ENCODE results near the gene MAST4. TPM values are rescaled to one million over a fixed set of nuclear protein-coding genes. Genes with fewer than 3 reads are reported as not detected.

The MAST4 gene
- total and polyA plus RNA-seq, 4 donors: 3.7 to 9.5 (median 6.5) TPM

GRCh38 chr5:67123819-67124218 lies 527.6 kb downstream of the MAST4 start:
- H3K9ac ChIP-seq (ENCODE audit: low read depth in 1 of 2, low read length in 2 of 2): no peak overlapping the region
- H3K27ac ChIP-seq (ENCODE audit: low read depth in 1 of 2, low read length in 2 of 2): no peak overlapping the region
- DNase-seq (ENCODE audit: low spot score): no peak
- H3K36me3 ChIP-seq (ENCODE audit: control insufficient read depth in 4 of 4, insufficient read depth in 3 of 4, low read depth in 1 of 4, low read length in 3 of 4): peaks cover 0 to 36% (median 11%) of the 10 kb centered on the region in 4 donors
- WGBS: 96% methylated on average over 7 of the region's 7 CpGs
- no peaks in the 10 kb centered on the region for H3K4me1 ChIP-seq (ENCODE audit: control insufficient read depth in 4 of 4, insufficient read depth in 4 of 4, low read length in 3 of 4)
- no peaks in the 10 kb centered on the region for H3K9me3 ChIP-seq (ENCODE audit: control insufficient read depth in 4 of 4, low read length in 3 of 4)
- H3K4me3 ChIP-seq (ENCODE audit: low read depth in 1 of 3, low read length in 3 of 3): no peak overlapping the region
- no peaks in the 10 kb centered on the region for H3K27me3 ChIP-seq (ENCODE audit: control insufficient read depth in 4 of 4, insufficient read depth in 4 of 4, low read length in 3 of 4)
- TF ChIP-seq ATF3 (IDR thresholded peaks at IDR 0.05) (no peak), REST (IDR thresholded peaks at IDR 0.05) (no peak), CTCF (IDR thresholded peaks at IDR 0.05; ENCODE audit: low read depth, low read length, missing input control) (no peak), GABPA (IDR thresholded peaks at IDR 0.05 in 1 of 2, conservative IDR thresholded peaks at IDR 0.05 in 1 of 2) (no peak), JUND (IDR thresholded peaks at IDR 0.05) (no peak), SP1 (IDR thresholded peaks at IDR 0.05) (no peak), RXRA (IDR thresholded peaks at IDR 0.05) (no peak), RAD21 (IDR thresholded peaks at IDR 0.05) (no peak), HNF4A (conservative IDR thresholded peaks at IDR 0.05) (no peak), FOXA2 (IDR thresholded peaks at IDR 0.05) (no peak), EGR1 (IDR thresholded peaks at IDR 0.05; ENCODE audit: low read depth in 2 of 2) (no peak), HNF4G (IDR thresholded peaks at IDR 0.05) (no peak), MAX (IDR thresholded peaks at IDR 0.05) (no peak), TAF1 (conservative IDR thresholded peaks at IDR 0.05) (no peak), ZBTB33 (IDR thresholded peaks at IDR 0.05) (no peak), YY1 (IDR thresholded peaks at IDR 0.05) (no peak), FOXA1 (IDR thresholded peaks at IDR 0.05) (no peak)

- Histone ChIP-seq H3K9me3 (ENCODE audit: control insufficient read depth in 4 of 4, low read length in 3 of 4) (no peaks in the 10 kb centered on the region), H3K9ac (ENCODE audit: low read depth in 1 of 2, low read length in 2 of 2) (no peak overlapping the region), H3K27me3 (ENCODE audit: control insufficient read depth in 4 of 4, insufficient read depth in 4 of 4, low read length in 3 of 4) (no peaks in the 10 kb centered on the region), H3K27ac (ENCODE audit: low read depth in 1 of 2, low read length in 2 of 2) (no peak overlapping the region), H3K4me3 (ENCODE audit: low read depth in 1 of 3, low read length in 3 of 3) (no peak overlapping the region), H3K36me3 (ENCODE audit: control insufficient read depth in 4 of 4, insufficient read depth in 3 of 4, low read depth in 1 of 4, low read length in 3 of 4) (peaks cover 0 to 30% (median 6%) of the 10 kb centered on the region in 4 donors), H3K4me1 (ENCODE audit: control insufficient read depth in 4 of 4, insufficient read depth in 4 of 4, low read length in 3 of 4) (no peaks in the 10 kb centered on the region)
- no peak for DNase-seq (ENCODE audit: low spot score)
- TF ChIP-seq MAX (IDR thresholded peaks at IDR 0.05) (no peak), FOXA2 (IDR thresholded peaks at IDR 0.05) (no peak), JUND (IDR thresholded peaks at IDR 0.05) (no peak), HNF4A (conservative IDR thresholded peaks at IDR 0.05) (no peak), NR2F2 (IDR thresholded peaks at IDR 0.05) (no peak), REST (IDR thresholded peaks at IDR 0.05) (no peak)
- 92% methylated on average over 4 of the region's 4 CpGs for WGBS
Observed at GRCh38 chr5:67124556-67124955, 528.4 kb downstream of the MAST4 start.

Data from liver (tissue), 9 donors.